Measurements from ENCODE around the gene CASKIN1.
"Not testable (repeated sequence)": the region's sequence is repeated elsewhere in the genome, so short reads cannot be mapped to it uniquely, and the experiment has no call there.

Gene CASKIN1

GRCh38 chr16:2196162-2196980 is at the start of gene CASKIN1:
Gene CASKIN1, minus strand, starts transcription at chr16:2196605. Its CDS starts 173 bp downstream, at chr16:2196432.
- peak within 1 kb of the TSS; percentile 27 for H3K4me3 ChIP-seq (ENCODE audit: low read length)
- DNase-seq (ENCODE audit: low read depth): no peak

GRCh38 chr16:2244926-2245795 is 48.8 kb upstream of the CASKIN1 start:
- peak; percentile 47 for DNase-seq (ENCODE audit: low read depth)
- no peak for TF ChIP-seq CTCF (IDR thresholded peaks at IDR 0.05; ENCODE audit: insufficient read depth, low read depth, low read length, missing control alignments)
- no peak overlapping the region for H3K4me3 ChIP-seq (ENCODE audit: low read length)

More at GRCh38 chr16:2196162-2196980, at the start of gene CASKIN1:
- no peak for TF ChIP-seq CTCF (IDR thresholded peaks at IDR 0.05; ENCODE audit: insufficient read depth, low read depth, low read length, missing control alignments)

- no peak for DNase-seq (ENCODE audit: low read depth)
- no peak for TF ChIP-seq CTCF (IDR thresholded peaks at IDR 0.05; ENCODE audit: insufficient read depth, low read depth, low read length, missing control alignments)
Measured at GRCh38 chr16:2244301-2244700, 47.9 kb upstream of the CASKIN1 start.

GRCh38 chr16:2243781-2244180 is 47.4 kb upstream of the CASKIN1 start:
- DNase-seq (ENCODE audit: low read depth): no peak
- no peak overlapping the region for H3K4me3 ChIP-seq (ENCODE audit: low read length)
- no peak for TF ChIP-seq CTCF (IDR thresholded peaks at IDR 0.05; ENCODE audit: insufficient read depth, low read depth, low read length, missing control alignments)

More at GRCh38 chr16:2244301-2244700, 47.9 kb upstream of the CASKIN1 start:
- H3K4me3 ChIP-seq (ENCODE audit: low read length): no peak overlapping the region

GRCh38 chr16:2243031-2243528 is 46.7 kb upstream of the CASKIN1 start:
- TF ChIP-seq CTCF (IDR thresholded peaks at IDR 0.05; ENCODE audit: insufficient read depth, low read depth, low read length, missing control alignments): peak; percentile 2
- no peak for DNase-seq (ENCODE audit: low read depth)
- no peak overlapping the region for H3K4me3 ChIP-seq (ENCODE audit: low read length)

- no peak for TF ChIP-seq CTCF (IDR thresholded peaks at IDR 0.05; ENCODE audit: insufficient read depth, low read depth, low read length, missing control alignments)
- no peak for DNase-seq (ENCODE audit: low read depth)
- H3K4me3 ChIP-seq (ENCODE audit: low read length): no peak overlapping the region
Measured at GRCh38 chr16:2242598-2242997, 46.2 kb upstream of the CASKIN1 start.

- not testable (repeated sequence) for H3K4me3 ChIP-seq (ENCODE audit: low read length); DNase-seq (ENCODE audit: low read depth)
Measured at GRCh38 chr16:2240331-2240730, 43.9 kb upstream of the CASKIN1 start.

Measured in epithelial cell of esophagus (primary cell).